IMR-90 (cell line): ENCODE measurements around the gene CYP2A7. TPM values are rescaled to one million over a fixed set of nuclear protein-coding genes. Genes with fewer than 3 reads are reported as not detected.

Experiments used
- ATAC-seq: fragments of 200-7000 bp; cut with Tn5 transposase; 2 replicates; pipeline ENCODE4 v1.9.1; 2020; ENCODE audit warnings: low read depth, mild to moderate bottlenecking, moderate library complexity
- BruUV-seq: library from RNA; stranded (reverse); fragments of 400-500 nt; replicated peaks from 2 replicates; lab custom pipeline; 2021; lab: Mats Ljungman, UMichigan
- CTCF ChIA-PET: fragments of 300-600 bp; formaldehyde crosslinking; extraction: SDS; loops from one replicate; lab custom pipeline; 2021; ENCODE audit warnings: antibody characterized with exemption; lab: Yijun Ruan, JAX
- POLR2A ChIA-PET: fragments of 300-600 bp; sonication (Branson Sonifier 250); formaldehyde crosslinking; loops from one replicate; lab custom pipeline; 2022; ENCODE audit warnings: antibody characterized with exemption; ENCODE audit not compliant: unreplicated experiment; lab: Charles Lee
- DNase-seq: peaks from one replicate; pipeline ENCODE4 v3.0.0; 2013
- H2AFZ ChIP-seq: replicated peaks from 2 replicates; pipeline ENCODE3; 2013; ENCODE audit warnings: low read length, mild to moderate bottlenecking; ENCODE audit not compliant: poor library complexity
- H2AK5ac ChIP-seq: 2 replicates; pipeline ENCODE4 v1.6.1; 2013; ENCODE audit warnings: low read depth, low read length, inconsistent platforms
- H2AK9ac ChIP-seq: replicated peaks from 2 replicates; pipeline ENCODE3; 2013; ENCODE audit warnings: mild to moderate bottlenecking, low read depth, low read length, moderate library complexity; ENCODE audit not compliant: poor library complexity
- H2BK120ac ChIP-seq: 2 replicates; pipeline ENCODE4 v1.6.1; 2013; ENCODE audit warnings: low read depth, low read length, inconsistent platforms
- H2BK15ac ChIP-seq: 3 replicates; pipeline ENCODE4 v1.6.1; 2013; ENCODE audit warnings: low read depth, low read length, inconsistent platforms
- H2BK20ac ChIP-seq: 2 replicates; pipeline ENCODE4 v1.6.1; 2013; ENCODE audit warnings: low read depth, mild to moderate bottlenecking, inconsistent platforms, low read length, moderate library complexity
- H2BK5ac ChIP-seq: 2 replicates; pipeline ENCODE4 v1.6.1; 2013; ENCODE audit warnings: mild to moderate bottlenecking, low read depth, low read length, inconsistent platforms; ENCODE audit not compliant: poor library complexity, severe bottlenecking
- H3K14ac ChIP-seq: replicated peaks from 2 replicates; pipeline ENCODE4 v1.6.1; 2013; ENCODE audit warnings: low read depth, low read length, inconsistent platforms
- H3K18ac ChIP-seq: 2 replicates; pipeline ENCODE4 v1.6.1; 2013; ENCODE audit warnings: low read depth, low read length, control low read depth
- H3K23ac ChIP-seq: 2 replicates; pipeline ENCODE4 v1.6.1; 2013; ENCODE audit warnings: low read depth, low read length, inconsistent platforms
- H3K27ac ChIP-seq: 2 replicates; pipeline ENCODE4 v1.5.1; 2013; ENCODE audit warnings: mild to moderate bottlenecking, control low read depth, low read length; ENCODE audit not compliant: insufficient read depth
- H3K27me3 ChIP-seq: 2 replicates; pipeline ENCODE4 v1.6.1; 2013; ENCODE audit warnings: low read length; ENCODE audit not compliant: control insufficient read depth, insufficient read depth
- H3K36me3 ChIP-seq: 2 replicates; pipeline ENCODE4 v1.6.1; 2013; ENCODE audit warnings: low read length, mixed read lengths; ENCODE audit not compliant: control insufficient read depth, insufficient read depth
- H3K4ac ChIP-seq: 2 replicates; pipeline ENCODE4 v1.6.1; 2013; ENCODE audit warnings: low read depth, low read length, inconsistent platforms
- H3K4me1 ChIP-seq: 2 replicates; pipeline ENCODE4 v1.6.1; 2013; ENCODE audit warnings: low read length, mixed read lengths; ENCODE audit not compliant: control insufficient read depth, insufficient read depth
- H3K4me2 ChIP-seq: 2 replicates; pipeline ENCODE4 v1.6.1; 2013; ENCODE audit warnings: low read depth, mild to moderate bottlenecking, control low read depth, low read length, moderate library complexity
- H3K4me3 ChIP-seq: 2 replicates; pipeline ENCODE4 v1.5.1; 2013; ENCODE audit warnings: low read depth, mild to moderate bottlenecking, control low read depth, low read length, moderate library complexity; ENCODE audit not compliant: insufficient read depth
- H3K56ac ChIP-seq: 2 replicates; pipeline ENCODE4 v1.6.1; 2013; ENCODE audit warnings: low read length, inconsistent platforms; ENCODE audit not compliant: insufficient read depth; ENCODE audit errors: extremely low read depth
- H3K79me1 ChIP-seq, 2 experiments: 2 replicates each; pipeline ENCODE4 v1.6.1; 2013; ENCODE audit warnings: low read length in 2 of 2, inconsistent platforms in 1 of 2, low read depth in 1 of 2
- H3K9ac ChIP-seq: 2 replicates; pipeline ENCODE4 v1.6.1; 2013; ENCODE audit warnings: low read depth, low read length, control low read depth
- H3K9me1 ChIP-seq: 2 replicates; pipeline ENCODE4 v1.6.1; 2013; ENCODE audit warnings: low read length, inconsistent platforms; ENCODE audit not compliant: insufficient read depth
- H3K9me3 ChIP-seq: 2 replicates; pipeline ENCODE4 v1.6.1; 2013; ENCODE audit warnings: low read length; ENCODE audit not compliant: control insufficient read depth, insufficient read depth
- H4K20me1 ChIP-seq: 2 replicates; pipeline ENCODE4 v1.6.1; 2013; ENCODE audit warnings: low read length, inconsistent platforms; ENCODE audit not compliant: insufficient read depth
- H4K5ac ChIP-seq: 2 replicates; pipeline ENCODE4 v1.6.1; 2013; ENCODE audit warnings: mild to moderate bottlenecking, low read depth, low read length, control low read depth
- H4K8ac ChIP-seq, 2 experiments: 2 replicates each; pipeline ENCODE4 v1.6.1; 2013; ENCODE audit warnings: low read depth in 2 of 2, low read length in 2 of 2, control low read depth in 1 of 2, inconsistent platforms in 1 of 2
- H4K91ac ChIP-seq: 2 replicates; pipeline ENCODE4 v1.6.1; 2013; ENCODE audit warnings: low read depth, low read length, inconsistent platforms; ENCODE audit not compliant: insufficient read depth
- BHLHE40 ChIP-seq: fragments of 150-350 bp; IDR thresholded peaks from 2 replicates; pipeline ENCODE4 v1.6.1; 2016; ENCODE audit warnings: mild to moderate bottlenecking, low read depth, low read length
- ELK1 ChIP-seq: fragments of 150-350 bp; IDR thresholded peaks from 2 replicates; pipeline ENCODE4 v1.6.1; 2016; ENCODE audit warnings: low read depth, mild to moderate bottlenecking, low read length, moderate library complexity, borderline replicate concordance
- FOS ChIP-seq: fragments of 150-350 bp; IDR thresholded peaks from 2 replicates; pipeline ENCODE4 v1.6.1; 2016; ENCODE audit warnings: low read depth, low read length
- MAFK ChIP-seq: IDR thresholded peaks from 2 replicates; pipeline ENCODE4 v1.6.1; 2012; ENCODE audit warnings: low read depth, low read length, improper control_type of control experiment
- MAZ ChIP-seq: IDR thresholded peaks from 2 replicates; pipeline ENCODE4 v1.6.1; 2012; ENCODE audit warnings: low read depth, mild to moderate bottlenecking, low read length, improper control_type of control experiment, moderate library complexity, borderline replicate concordance
- MXI1 ChIP-seq: IDR thresholded peaks from 2 replicates; pipeline ENCODE4 v1.6.1; 2012; ENCODE audit warnings: low read depth, mild to moderate bottlenecking, low read length, moderate library complexity, borderline replicate concordance
- NFE2L2 ChIP-seq: fragments of 150-350 bp; IDR thresholded peaks from 2 replicates; pipeline ENCODE4 v1.6.1; 2016; ENCODE audit warnings: low read depth, mild to moderate bottlenecking, low read length
- POLR2A ChIP-seq: IDR thresholded peaks from 2 replicates; pipeline ENCODE4 v1.6.1; 2012; ENCODE audit warnings: mild to moderate bottlenecking, low read depth, low read length
- RCOR1 ChIP-seq: IDR thresholded peaks from 2 replicates; pipeline ENCODE4 v1.6.1; 2012; ENCODE audit warnings: mild to moderate bottlenecking, low read length, improper control_type of control experiment; ENCODE audit not compliant: insufficient replicate concordance
- RFX5 ChIP-seq: IDR thresholded peaks from 2 replicates; pipeline ENCODE4 v1.8.0; 2012; ENCODE audit warnings: low read depth, mild to moderate bottlenecking, low read length, moderate library complexity
- WGBS, 2 experiments: methylation state at CpG; one replicate each; pipeline versions ENCODE4 v1.1.5 to v1.1.7; 2013; ENCODE audit warnings: missing lambda C conversion rate in 2 of 2; ENCODE audit not compliant: insufficient read length in 1 of 2; ENCODE audit errors: extremely low coverage in 2 of 2; 5-methylcytosine and 5-hydroxymethylcytosine counted together
- dilution Hi-C: fragments of 300-500 bp; cut with HindIII; formaldehyde crosslinking; loops from one replicate; pipeline ENCODE4 v1.14.3; 2018; ENCODE audit warnings: low sequenced_read_pairs; ENCODE audit not compliant: unreplicated experiment
- in situ Hi-C: fragments of 300-500 bp; cut with MboI; formaldehyde crosslinking; loops from 3 replicates; pipeline ENCODE4 v1.14.3; 2019; ENCODE audit warnings: low sequenced_read_pairs, inconsistent platforms, mixed read lengths
- intact Hi-C: fragments of 100-400 bp; cut with micrococcal nuclease; formaldehyde crosslinking; loops from 2 replicates; pipeline ENCODE4 v1.10.0; 2022
- polyA plus RNA-seq, 3 experiments: library from polyadenylated mRNA; depleted of rRNA; stranded (reverse); fragments of >200 nt; gene quantifications; 2 replicates each; pipeline ENCODE4 v1.2.3, GENCODE V29; 2012; ENCODE audit warnings: low replicate concordance in 1 of 3
- total RNA-seq: library from RNA; depleted of rRNA; stranded (reverse); fragments of >200 nt; gene quantifications from 2 replicates; pipeline ENCODE4 v1.2.3, GENCODE V29; 2012
- TF ChIP-seq, protein P1 (sequence below): fragments of 150-350 bp; IDR thresholded peaks from 2 replicates; pipeline ENCODE4 v1.6.1; 2017; ENCODE audit warnings: mild to moderate bottlenecking, antibody characterized with exemption, low read length, low read depth

The CYP2A7 gene
- total and polyA plus RNA-seq, 2 of the 4 experiments (the other 2 are of a cell fraction), result not detected

DNA sequence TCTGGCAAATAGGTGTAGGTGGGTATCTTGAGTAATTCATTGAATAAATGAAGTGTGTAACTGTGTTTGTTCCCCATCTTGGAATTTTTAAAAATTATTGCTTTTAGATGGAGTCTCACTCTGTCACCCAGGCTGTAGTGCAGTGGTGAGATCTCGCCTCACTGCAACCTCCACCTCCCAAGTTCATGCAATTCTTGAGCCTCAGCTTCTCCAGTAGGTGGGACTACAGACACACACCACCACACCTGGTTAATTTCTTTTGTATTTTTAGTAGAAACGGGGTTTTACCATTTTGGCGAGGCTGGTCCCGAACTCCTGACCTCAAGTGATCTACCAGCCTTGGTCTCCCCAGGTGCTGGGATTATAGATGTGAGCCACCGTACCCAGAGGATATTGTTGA is 23.9 kb downstream of the CYP2A7 start:
- H2BK120ac ChIP-seq, result no peak overlapping the region
- dilution Hi-C loops, result no loop called here
- intact Hi-C loops, result no loop called here
- no peak overlapping the region for H3K4me3 ChIP-seq
- no peaks in the 10 kb centered on the region for H3K4me1 ChIP-seq
- no peak for DNase-seq
- H4K20me1 ChIP-seq, result no peaks in the 10 kb centered on the region
- ChIA-PET POLR2A (no interaction called here), CTCF (no interaction called here)
- in situ Hi-C loops, result no loop called here
- TF ChIP-seq MXI1, result no peak
- TF ChIP-seq RCOR1, result no peak
- TF ChIP-seq MAZ, result no peak
- no peak for TF ChIP-seq RFX5
- TF ChIP-seq POLR2A, result no peak
- TF ChIP-seq NFE2L2, result no peak
- TF ChIP-seq MAFK, result no peak
- no peak for TF ChIP-seq FOS
- no peak for TF ChIP-seq ELK1
- no peak for TF ChIP-seq BHLHE40
- TF ChIP-seq, protein P1, sequence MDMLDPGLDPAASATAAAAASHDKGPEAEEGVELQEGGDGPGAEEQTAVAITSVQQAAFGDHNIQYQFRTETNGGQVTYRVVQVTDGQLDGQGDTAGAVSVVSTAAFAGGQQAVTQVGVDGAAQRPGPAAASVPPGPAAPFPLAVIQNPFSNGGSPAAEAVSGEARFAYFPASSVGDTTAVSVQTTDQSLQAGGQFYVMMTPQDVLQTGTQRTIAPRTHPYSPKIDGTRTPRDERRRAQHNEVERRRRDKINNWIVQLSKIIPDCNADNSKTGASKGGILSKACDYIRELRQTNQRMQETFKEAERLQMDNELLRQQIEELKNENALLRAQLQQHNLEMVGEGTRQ, result no peak
- H2BK5ac ChIP-seq, result no peak overlapping the region
- H2AK9ac ChIP-seq, result no peak overlapping the region
- H3K23ac ChIP-seq, result no peak overlapping the region
- H3K36me3 ChIP-seq, result no peaks in the 10 kb centered on the region
- H3K79me1 ChIP-seq, result no peaks in the 10 kb centered on the region
- no peak overlapping the region for H2BK20ac ChIP-seq
- no peak overlapping the region for H4K91ac ChIP-seq
- no CpG with 5 or more reads among the region's 5 CpGs for WGBS, 2 experiments
- no peak overlapping the region for H3K18ac ChIP-seq
- no peak for ATAC-seq
- no peak overlapping the region for H3K4me2 ChIP-seq
- H3K4ac ChIP-seq, result no peak overlapping the region
- no peak overlapping the region for H2AK5ac ChIP-seq
- H2BK15ac ChIP-seq, result no peak overlapping the region
- H4K5ac ChIP-seq, result no peak overlapping the region
- no peak overlapping the region for H4K8ac ChIP-seq
- H3K14ac ChIP-seq, result no peak overlapping the region
- H3K27me3 ChIP-seq, result no peaks in the 10 kb centered on the region; the same call in 1 of the 2 replicates
- H3K27ac ChIP-seq, result no peak overlapping the region
- H3K9ac ChIP-seq, result no peak overlapping the region
- no TSS peak for BruUV-seq
- H3K9me1 ChIP-seq, result no peaks in the 10 kb centered on the region
- no peak overlapping the region for H3K56ac ChIP-seq
- no peak overlapping the region for H2AFZ ChIP-seq
- no peaks in the 10 kb centered on the region for H3K9me3 ChIP-seq
